Aorta (tissue), 5 donors: ENCODE results near the gene SLC24A3. TPM values are rescaled to one million over a fixed set of nuclear protein-coding genes. Genes with fewer than 3 reads are reported as not detected.

ENCODE experiments used
- ATAC-seq: fragments of 200-7000 bp; cut with Tn5 transposase; one replicate; pipeline ENCODE4 v1.9.1; 2022; ENCODE audit warnings: moderate library complexity; ENCODE audit not compliant: low FRiP score
- DNase-seq, 2 donors: peaks; one replicate each; pipeline ENCODE4 v3.0.0-alpha.2; 2020
- H3K27ac ChIP-seq, 2 donors: one replicate each; pipeline ENCODE4 v1.5.1; 2013; ENCODE audit warnings: low read length in 2 of 2, mild to moderate bottlenecking in 2 of 2, moderate library complexity in 2 of 2, control low read depth in 1 of 2, inconsistent platforms in 1 of 2, low read depth in 1 of 2
- H3K27me3 ChIP-seq, 2 donors: one replicate each; pipeline ENCODE4 v1.6.1; 2013; ENCODE audit warnings: control low read depth in 1 of 2, low read length in 1 of 2, mild to moderate bottlenecking in 1 of 2, moderate library complexity in 1 of 2; ENCODE audit not compliant: insufficient read depth in 2 of 2, control insufficient read depth in 1 of 2
- H3K36me3 ChIP-seq, 2 donors: one replicate each; pipeline ENCODE4 v1.6.1; 2013; ENCODE audit warnings: control low read depth in 1 of 2, low read length in 1 of 2, mild to moderate bottlenecking in 1 of 2; ENCODE audit not compliant: insufficient read depth in 2 of 2, control insufficient read depth in 1 of 2
- H3K4me1 ChIP-seq, 2 donors: one replicate each; pipeline ENCODE4 v1.6.1; 2013; ENCODE audit warnings: low read length in 2 of 2, control low read depth in 1 of 2, mild to moderate bottlenecking in 1 of 2, moderate library complexity in 1 of 2; ENCODE audit not compliant: insufficient read depth in 2 of 2, control insufficient read depth in 1 of 2
- H3K4me3 ChIP-seq, 2 donors: one replicate each; pipeline ENCODE4 v1.5.1; 2013; ENCODE audit warnings: low read length in 2 of 2, control low read depth in 1 of 2, mild to moderate bottlenecking in 1 of 2
- H3K9me3 ChIP-seq: one replicate; pipeline ENCODE4 v1.6.1; 2013; ENCODE audit warnings: mild to moderate bottlenecking, low read length; ENCODE audit not compliant: control insufficient read depth
- WGBS, 2 donors: extraction: QIAGEN DNeasy Blood & Tissue Kit; methylation state at CpG; one replicate each; pipeline ENCODE4 v1.1.7; 2013; 5-methylcytosine and 5-hydroxymethylcytosine counted together
- intact Hi-C, 2 donors: fragments of 100-400 bp; cut with DNase I; formaldehyde crosslinking; loops; one replicate each; pipeline versions ENCODE4 v1.14.2 to v1.15.0; 2022
- polyA plus RNA-seq, 2 donors: library from polyadenylated mRNA; stranded (reverse); fragments of 200-250 nt; gene quantifications; one replicate each; pipeline ENCODE4 v1.2.3, GENCODE V29; 2013
- total RNA-seq, 2 donors: library from RNA; stranded (reverse); fragmentation: NEBNext Ultra II Directional; extraction: Animal tissue kit (Norgen Biotek cat#: 25700); gene quantifications; one replicate each; pipeline ENCODE4 v1.2.1, GENCODE V29; 2021
- donor health status: healthy with polysubstance abuse.
- donor health status: Bipolar disorder and iron deficiency.
- donor health status: DM: no; HTN: no; CAD: no.
- donor health status: DM: no; HTN: no; CAD: no.
- donor health status: DM: yes; HTN: yes; CAD: no.

Gene SLC24A3
- total and polyA plus RNA-seq, 4 donors = 8.8 to 24.9 (median 19.1) TPM

DNA sequence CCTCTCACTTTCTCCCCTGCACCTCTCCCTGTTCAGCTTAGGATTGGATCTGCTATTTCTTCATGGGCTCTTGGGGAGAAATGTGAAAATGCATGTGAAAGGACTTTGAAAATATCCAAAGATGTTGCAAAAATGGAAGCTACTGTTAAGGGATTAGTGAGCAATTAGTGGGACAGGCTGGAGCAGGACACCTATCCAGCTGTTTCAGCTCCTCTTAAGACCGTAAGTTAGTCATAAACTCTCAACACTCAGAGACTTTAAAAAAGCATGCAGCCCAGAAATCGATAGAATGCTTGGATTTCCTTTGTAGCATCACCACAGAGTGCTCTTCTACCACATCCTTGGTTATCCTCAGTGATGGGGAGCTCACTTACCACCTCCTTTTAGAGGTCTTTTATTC lies 88.7 kb downstream of the SLC24A3 start:
- Histone ChIP-seq H3K4me1 (peaks cover 0 to 4% of the 10 kb centered on the region in 2 donors), H3K9me3 (no peaks in the 10 kb centered on the region), H3K27me3 (no peaks in the 10 kb centered on the region), H3K4me3 (no peak overlapping the region), H3K27ac (no peak overlapping the region), H3K36me3 (no peaks in the 10 kb centered on the region)
- WGBS, 2 donors = 92 to 98% methylated on average over 2 of the region's 2 CpGs
- no peak for DNase-seq
- intact Hi-C loops = no loop called here
- no peak for ATAC-seq

DNA sequence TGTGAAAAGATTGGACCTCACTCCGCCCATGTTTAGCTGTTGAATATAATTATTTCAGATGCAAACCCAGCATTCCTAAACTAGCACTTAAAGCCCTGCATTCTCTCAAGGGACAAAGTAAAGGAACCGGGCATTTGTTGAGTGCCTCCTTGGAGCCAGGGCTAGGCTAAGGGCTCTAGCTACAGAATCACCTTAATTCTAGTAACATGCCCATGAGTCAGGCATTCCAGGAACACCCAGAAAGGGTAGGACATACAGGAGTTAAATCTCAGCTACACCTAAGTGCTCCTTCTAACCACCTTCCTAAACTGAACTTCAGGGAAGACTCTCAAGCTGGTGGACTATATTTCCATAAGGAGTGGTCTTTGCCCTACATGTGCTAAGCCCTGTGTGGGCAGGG lies 89.4 kb downstream of the SLC24A3 start:
- Histone ChIP-seq H3K27ac (no peak overlapping the region), H3K4me3 (no peak overlapping the region), H3K9me3 (no peaks in the 10 kb centered on the region), H3K4me1 (peaks cover 0 to 4% of the 10 kb centered on the region in 2 donors), H3K27me3 (no peaks in the 10 kb centered on the region), H3K36me3 (no peaks in the 10 kb centered on the region)
- intact Hi-C loops = no loop called here
- ATAC-seq (no peak), DNase-seq (no peak)
- WGBS, 2 donors = 90 to 91% methylated on average over 2 of the region's 2 CpGs

- H3K27ac ChIP-seq = no peak overlapping the region
- H3K4me3 ChIP-seq = no peak overlapping the region
- 93 to 94% methylated on average over 3 of the region's 3 CpGs for WGBS, 2 donors
- ATAC-seq (no peak), DNase-seq (no peak)
- H3K4me1 ChIP-seq = peaks cover 0 to 4% of the 10 kb centered on the region in 2 donors
- intact Hi-C loops = no loop called here
- no peaks in the 10 kb centered on the region for H3K27me3 ChIP-seq
- H3K9me3 ChIP-seq = no peaks in the 10 kb centered on the region
- no peaks in the 10 kb centered on the region for H3K36me3 ChIP-seq
These were observed 90.3 kb downstream of the SLC24A3 start for GRCh38 chr20:19302714-19303113.

DNA sequence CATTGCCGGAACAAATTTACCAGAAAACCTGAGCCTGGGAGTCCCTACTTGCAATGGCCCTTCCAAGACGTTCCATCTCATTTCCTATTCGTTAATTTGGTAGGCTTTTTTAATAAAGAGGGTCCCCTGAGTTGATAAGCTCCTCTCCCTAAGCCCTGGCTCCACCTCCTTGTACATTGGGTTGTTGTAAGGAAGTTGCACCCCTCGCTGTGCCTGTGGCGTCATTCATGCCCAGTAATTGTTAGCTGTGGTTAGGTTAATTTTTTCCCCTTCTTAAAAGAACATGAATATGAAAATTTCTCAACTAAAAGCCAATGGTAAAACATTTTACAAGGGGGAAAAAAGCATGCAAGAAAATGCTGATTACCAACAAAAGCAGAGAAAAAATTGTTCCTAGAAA lies 91.9 kb downstream of the SLC24A3 start:
- WGBS, 2 donors = 93 to 94% methylated on average over 5 of the region's 5 CpGs
- intact Hi-C loops = no loop called here
- Histone ChIP-seq H3K27ac (no peak overlapping the region), H3K27me3 (no peaks in the 10 kb centered on the region), H3K9me3 (no peaks in the 10 kb centered on the region), H3K4me1 (peaks cover 0 to 4% of the 10 kb centered on the region in 2 donors), H3K36me3 (no peaks in the 10 kb centered on the region), H3K4me3 (no peak overlapping the region)
- no peak for DNase-seq
- no peak for ATAC-seq

GRCh38 chr20:19304886-19305415 lies 92.5 kb downstream of the SLC24A3 start:
- 55 to 61% methylated on average over 3 of the region's 3 CpGs for WGBS, 2 donors

GRCh38 chr20:19308146-19308545 lies 95.7 kb downstream of the SLC24A3 start:
- Histone ChIP-seq H3K4me1 (peaks cover 0 to 4% of the 10 kb centered on the region in 2 donors), H3K9me3 (no peaks in the 10 kb centered on the region), H3K4me3 (no peak overlapping the region), H3K27ac (no peak overlapping the region), H3K36me3 (no peaks in the 10 kb centered on the region), H3K27me3 (no peaks in the 10 kb centered on the region)
- WGBS, 2 donors = 94 to 96% methylated on average over 3 of the region's 3 CpGs
- DNase-seq (no peak), ATAC-seq (no peak)
- intact Hi-C loops = no loop called here

More at GRCh38 chr20:19304886-19305415, 92.5 kb downstream of the SLC24A3 start:
- Histone ChIP-seq H3K27ac (no peak overlapping the region), H3K36me3 (no peaks in the 10 kb centered on the region), H3K27me3 (no peaks in the 10 kb centered on the region), H3K4me3 (no peak overlapping the region), H3K4me1 (peaks cover 0 to 4% of the 10 kb centered on the region in 2 donors), H3K9me3 (no peaks in the 10 kb centered on the region)
- DNase-seq (no peak), ATAC-seq (no peak)
- intact Hi-C loops = no loop called here

- ATAC-seq = no peak
- intact Hi-C loops = no loop called here
These were observed 98.1 kb downstream of the SLC24A3 start for GRCh38 chr20:19310541-19310940.

DNA sequence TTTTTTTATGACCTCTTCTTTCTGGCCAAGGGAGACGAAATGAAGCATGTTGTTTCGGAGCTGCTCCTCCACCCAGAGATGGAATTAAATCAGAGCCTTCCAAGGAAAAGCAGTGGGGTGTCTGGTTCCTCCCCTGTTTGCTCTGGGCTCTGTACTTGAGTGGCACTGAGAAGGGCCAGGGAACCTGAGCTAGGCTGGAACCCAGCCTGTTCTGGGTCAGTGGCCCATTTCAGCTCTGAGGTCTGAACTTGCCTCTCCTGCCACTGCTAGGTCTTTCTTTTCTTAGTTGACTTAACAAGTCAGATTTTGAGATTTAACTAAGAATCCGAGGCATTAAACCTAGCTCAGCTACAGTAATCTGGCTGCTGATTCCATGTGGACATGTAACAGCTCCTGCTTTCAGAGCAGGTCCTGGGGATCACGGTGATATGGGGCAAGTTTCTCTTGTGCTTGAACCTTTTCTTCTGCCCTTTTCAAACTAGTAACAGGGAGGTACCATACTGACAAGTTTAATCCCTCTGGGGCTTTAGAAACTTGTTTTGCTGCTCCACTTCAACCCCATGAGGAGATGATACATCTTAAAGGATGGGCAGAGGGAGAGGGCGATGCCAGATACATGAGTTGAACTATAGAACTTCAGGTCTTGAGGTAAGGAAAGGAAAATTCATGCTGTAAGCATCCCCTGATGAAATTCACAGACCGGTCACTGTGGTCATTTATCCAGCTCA lies 101.1 kb downstream of the SLC24A3 start:
- ATAC-seq (no peak), DNase-seq (no peak)
- intact Hi-C loops = no loop called here
- Histone ChIP-seq H3K9me3 (no peaks in the 10 kb centered on the region), H3K4me1 (no peaks in the 10 kb centered on the region), H3K27me3 (no peaks in the 10 kb centered on the region), H3K36me3 (no peaks in the 10 kb centered on the region), H3K27ac (no peak overlapping the region), H3K4me3 (no peak overlapping the region)
- WGBS, 2 donors = 71 to 82% methylated on average over 6 of the region's 6 CpGs

More at GRCh38 chr20:19310541-19310940, 98.1 kb downstream of the SLC24A3 start:
- WGBS, 2 donors = 96 to 98% methylated on average over 2 of the region's 2 CpGs
- Histone ChIP-seq H3K27ac (no peak overlapping the region), H3K4me1 (no peaks in the 10 kb centered on the region), H3K36me3 (no peaks in the 10 kb centered on the region), H3K4me3 (no peak overlapping the region), H3K9me3 (no peaks in the 10 kb centered on the region), H3K27me3 (no peaks in the 10 kb centered on the region)
- DNase-seq = no peak

DNA sequence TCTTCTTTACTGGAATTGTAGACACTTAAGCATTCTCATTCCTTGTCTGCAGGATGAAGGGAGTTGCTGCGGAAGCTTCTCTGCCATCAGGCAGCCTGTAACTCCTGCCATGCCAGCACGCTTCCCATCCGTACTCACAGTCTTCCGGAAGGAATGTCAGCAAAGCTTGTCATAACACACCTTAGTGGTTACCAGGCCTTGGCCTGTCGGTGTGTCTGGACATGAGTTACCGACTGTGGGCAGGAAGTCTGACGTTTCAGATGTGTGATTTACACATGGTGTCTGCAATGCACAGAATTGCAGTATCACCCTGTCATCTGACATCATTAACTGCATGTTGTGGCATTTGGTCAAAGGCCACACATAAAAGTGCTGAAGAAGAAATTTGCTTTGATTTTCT lies 102.2 kb downstream of the SLC24A3 start:
- H3K27me3 ChIP-seq = no peaks in the 10 kb centered on the region
- ATAC-seq (no peak), DNase-seq (no peak)
- intact Hi-C loops = no loop called here
- H3K4me1 ChIP-seq = no peaks in the 10 kb centered on the region
- H3K4me3 ChIP-seq = no peak overlapping the region
- H3K27ac ChIP-seq = no peak overlapping the region
- 84 to 89% methylated on average over 7 of the region's 7 CpGs for WGBS, 2 donors
- H3K36me3 ChIP-seq = no peaks in the 10 kb centered on the region
- H3K9me3 ChIP-seq = no peaks in the 10 kb centered on the region
